ENCODE results near the gene GHRL. TPM values are rescaled to one million over a fixed set of nuclear protein-coding genes. Genes with fewer than 3 reads are reported as not detected.

GHRL gene
- total and polyA plus RNA-seq, 2 of the 4 experiments (the other 2 are of a cell fraction) = 0.27 TPM; not detected in 1

DNA sequence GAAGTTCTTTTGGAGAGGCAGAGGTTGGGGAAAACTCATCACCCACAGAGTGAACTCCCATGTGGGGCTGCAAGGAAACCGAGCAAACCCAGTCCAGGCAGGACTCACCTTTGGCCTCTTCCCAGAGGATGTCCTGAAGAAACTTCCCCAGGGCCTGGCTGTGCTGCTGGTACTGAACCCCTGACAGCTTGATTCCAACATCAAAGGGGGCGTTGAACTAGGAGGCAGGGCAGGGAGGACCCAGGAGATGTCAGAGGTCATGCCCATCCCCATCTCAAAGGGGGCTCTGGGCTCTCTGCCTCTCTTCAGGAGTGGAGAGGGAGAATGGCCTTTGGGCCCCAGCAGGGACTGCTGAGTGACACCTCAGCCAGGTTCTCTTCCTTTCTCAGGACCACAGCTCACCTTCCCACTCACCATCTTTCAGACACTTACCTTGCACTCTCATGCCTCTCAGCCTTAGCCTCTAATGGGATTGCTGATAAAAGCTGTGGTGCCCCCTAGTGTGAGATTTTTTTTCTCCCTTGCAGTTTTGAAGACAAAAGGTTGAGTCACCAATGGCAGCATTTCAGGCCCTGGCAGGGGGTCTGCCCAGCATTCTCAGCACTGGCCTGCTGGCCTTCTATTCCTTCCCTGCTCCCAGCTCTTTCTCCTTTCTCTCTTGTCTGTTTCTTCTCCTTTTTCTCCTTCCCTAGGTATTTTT lies 6.0 kb downstream of the GHRL start:
- no peaks in the 10 kb centered on the region for H3K9me3 ChIP-seq (ENCODE audit: control insufficient read depth, insufficient read depth, low read length)
- ATAC-seq (ENCODE audit: low read depth) (peak; percentile 76), DNase-seq (peak; percentile 74)
- no peak overlapping the region for H3K14ac ChIP-seq (replicated peaks; ENCODE audit: low read depth, low read length)
- no peaks in the 10 kb centered on the region for H3K27me3 ChIP-seq (ENCODE audit: control insufficient read depth, insufficient read depth, low read length)
- no CpG with 5 or more reads among the region's 2 CpGs for WGBS, 2 experiments (ENCODE audit: extremely low coverage in 2 of 2, insufficient read length in 1 of 2)
- no peaks in the 10 kb centered on the region; a peak in 1 of 4 replicates for H3K79me1 ChIP-seq (ENCODE audit: low read depth in 1 of 2, low read length in 2 of 2)
- no peak overlapping the region for H4K5ac ChIP-seq (ENCODE audit: low read depth, low read length)
- no peak overlapping the region for H2BK20ac ChIP-seq (ENCODE audit: low read depth, low read length)
- POLR2A ChIA-PET (ENCODE audit: unreplicated experiment) = no interaction called here
- H3K4me3 ChIP-seq (ENCODE audit: insufficient read depth, low read depth, low read length) = no peak overlapping the region
- CTCF ChIA-PET = no interaction called here
- H2AK9ac ChIP-seq (replicated peaks; ENCODE audit: low read depth, low read length, poor library complexity) = no peak overlapping the region
- no peak overlapping the region for H3K4me2 ChIP-seq (ENCODE audit: low read depth, low read length)
- no peak overlapping the region for H2BK120ac ChIP-seq (ENCODE audit: low read depth, low read length)
- no peak overlapping the region for H4K91ac ChIP-seq (ENCODE audit: insufficient read depth, low read depth, low read length)
- H3K4me1 ChIP-seq (ENCODE audit: control insufficient read depth, insufficient read depth, low read length) = no peaks in the 10 kb centered on the region
- peak; percentile 52 for TF ChIP-seq SMC3 (IDR thresholded peaks at IDR 0.05; ENCODE audit: low read depth, low read length)
- no peak for TF ChIP-seq MAZ (IDR thresholded peaks at IDR 0.05; ENCODE audit: borderline replicate concordance, low read depth, low read length)
- TF ChIP-seq, protein P1, sequence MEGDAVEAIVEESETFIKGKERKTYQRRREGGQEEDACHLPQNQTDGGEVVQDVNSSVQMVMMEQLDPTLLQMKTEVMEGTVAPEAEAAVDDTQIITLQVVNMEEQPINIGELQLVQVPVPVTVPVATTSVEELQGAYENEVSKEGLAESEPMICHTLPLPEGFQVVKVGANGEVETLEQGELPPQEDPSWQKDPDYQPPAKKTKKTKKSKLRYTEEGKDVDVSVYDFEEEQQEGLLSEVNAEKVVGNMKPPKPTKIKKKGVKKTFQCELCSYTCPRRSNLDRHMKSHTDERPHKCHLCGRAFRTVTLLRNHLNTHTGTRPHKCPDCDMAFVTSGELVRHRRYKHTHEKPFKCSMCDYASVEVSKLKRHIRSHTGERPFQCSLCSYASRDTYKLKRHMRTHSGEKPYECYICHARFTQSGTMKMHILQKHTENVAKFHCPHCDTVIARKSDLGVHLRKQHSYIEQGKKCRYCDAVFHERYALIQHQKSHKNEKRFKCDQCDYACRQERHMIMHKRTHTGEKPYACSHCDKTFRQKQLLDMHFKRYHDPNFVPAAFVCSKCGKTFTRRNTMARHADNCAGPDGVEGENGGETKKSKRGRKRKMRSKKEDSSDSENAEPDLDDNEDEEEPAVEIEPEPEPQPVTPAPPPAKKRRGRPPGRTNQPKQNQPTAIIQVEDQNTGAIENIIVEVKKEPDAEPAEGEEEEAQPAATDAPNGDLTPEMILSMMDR (conservative IDR thresholded peaks at IDR 0.05; ENCODE audit: low read depth, low read length) = peak; percentile 57
- TF ChIP-seq MXI1 (IDR thresholded peaks at IDR 0.05; ENCODE audit: borderline replicate concordance, low read depth, low read length) = no peak
- TF ChIP-seq, protein P2, sequence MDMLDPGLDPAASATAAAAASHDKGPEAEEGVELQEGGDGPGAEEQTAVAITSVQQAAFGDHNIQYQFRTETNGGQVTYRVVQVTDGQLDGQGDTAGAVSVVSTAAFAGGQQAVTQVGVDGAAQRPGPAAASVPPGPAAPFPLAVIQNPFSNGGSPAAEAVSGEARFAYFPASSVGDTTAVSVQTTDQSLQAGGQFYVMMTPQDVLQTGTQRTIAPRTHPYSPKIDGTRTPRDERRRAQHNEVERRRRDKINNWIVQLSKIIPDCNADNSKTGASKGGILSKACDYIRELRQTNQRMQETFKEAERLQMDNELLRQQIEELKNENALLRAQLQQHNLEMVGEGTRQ (IDR thresholded peaks at IDR 0.05; ENCODE audit: low read depth, low read length) = no peak
- TF ChIP-seq RAD21 (IDR thresholded peaks at IDR 0.05; ENCODE audit: low read length) = peak; percentile 53
- H3K4ac ChIP-seq (ENCODE audit: low read depth, low read length) = no peak overlapping the region
- H3K9ac ChIP-seq (ENCODE audit: low read depth, low read length) = no peak overlapping the region
- H3K9me1 ChIP-seq (ENCODE audit: insufficient read depth, low read length) = peaks cover 3% of the 10 kb centered on the region; the same call in 1 of the 2 replicates
- in situ Hi-C loops (cut with MboI; ENCODE audit: low sequenced_read_pairs) (no loop called here), intact Hi-C loops (cut with micrococcal nuclease) (loop anchor here (1.0 to 10.0 kb wide), 2 partner anchors 354 to 442 kb away; partner anchors contain the start of gene RPUSD3), dilution Hi-C loops (cut with HindIII; ENCODE audit: low sequenced_read_pairs, unreplicated experiment) (no loop called here)
- no peak overlapping the region for H2BK15ac ChIP-seq (ENCODE audit: low read depth, low read length)
- H2AK5ac ChIP-seq (ENCODE audit: low read depth, low read length) = peak overlapping the region; percentile 56; the same call in 1 of the 2 replicates
- H2AFZ ChIP-seq (replicated peaks; ENCODE audit: low read length, poor library complexity) = no peak overlapping the region
- no peak overlapping the region for H3K56ac ChIP-seq (ENCODE audit: extremely low read depth, insufficient read depth, low read length)
- no peak overlapping the region for H4K8ac ChIP-seq (ENCODE audit: low read depth in 2 of 2, low read length in 2 of 2)
- no peak overlapping the region for H2BK5ac ChIP-seq (ENCODE audit: low read depth, low read length, poor library complexity, severe bottlenecking)
- H3K27ac ChIP-seq (ENCODE audit: insufficient read depth, low read length) = no peak overlapping the region
- no peaks in the 10 kb centered on the region for H4K20me1 ChIP-seq (ENCODE audit: insufficient read depth, low read length)
- H3K18ac ChIP-seq (ENCODE audit: low read depth, low read length) = no peak overlapping the region
- no peak overlapping the region for H3K23ac ChIP-seq (ENCODE audit: low read depth, low read length)
- H3K36me3 ChIP-seq (ENCODE audit: control insufficient read depth, insufficient read depth, low read length) = peaks cover 23% of the 10 kb centered on the region
- BruUV-seq (replicated peaks) = no TSS peak

Data from IMR-90 (cell line).